COLO829 (cell line): ENCODE results near the gene GDF9.
"Not testable (repeated sequence)": the region's sequence is repeated elsewhere in the genome, so short reads cannot be mapped to it uniquely, and the experiment has no call there.

Experiments used
- DNase-seq: peaks from one replicate; pipeline ENCODE4 v3.0.0; 2012; ENCODE audit warnings: low spot score

The GDF9 gene

GRCh38 chr5:132873119-132873929 lies 7.1 kb upstream of the GDF9 start, which contains the start of gene LEAP2:
Gene LEAP2, plus strand, starts transcription at chr5:132873668. Its CDS starts 27 bp downstream, at chr5:132873695.
- DNase-seq: no peak

DNA sequence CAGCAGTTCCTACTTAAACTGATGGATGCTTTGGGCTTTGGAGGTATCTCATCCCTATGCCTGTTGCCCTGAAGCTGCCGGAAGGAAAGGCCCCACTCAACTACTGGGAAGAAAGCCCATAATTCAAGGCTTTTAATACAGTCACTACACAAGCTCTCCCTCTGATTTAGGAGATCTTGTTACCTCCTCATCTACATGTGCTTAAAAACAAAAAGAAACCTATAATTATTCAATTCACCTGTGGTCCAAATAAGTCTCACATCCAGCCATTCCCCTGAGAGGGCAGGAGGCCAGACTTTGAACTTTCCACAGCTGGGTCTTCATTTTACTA lies 6.5 kb upstream of the GDF9 start:
- DNase-seq: no peak

DNA sequence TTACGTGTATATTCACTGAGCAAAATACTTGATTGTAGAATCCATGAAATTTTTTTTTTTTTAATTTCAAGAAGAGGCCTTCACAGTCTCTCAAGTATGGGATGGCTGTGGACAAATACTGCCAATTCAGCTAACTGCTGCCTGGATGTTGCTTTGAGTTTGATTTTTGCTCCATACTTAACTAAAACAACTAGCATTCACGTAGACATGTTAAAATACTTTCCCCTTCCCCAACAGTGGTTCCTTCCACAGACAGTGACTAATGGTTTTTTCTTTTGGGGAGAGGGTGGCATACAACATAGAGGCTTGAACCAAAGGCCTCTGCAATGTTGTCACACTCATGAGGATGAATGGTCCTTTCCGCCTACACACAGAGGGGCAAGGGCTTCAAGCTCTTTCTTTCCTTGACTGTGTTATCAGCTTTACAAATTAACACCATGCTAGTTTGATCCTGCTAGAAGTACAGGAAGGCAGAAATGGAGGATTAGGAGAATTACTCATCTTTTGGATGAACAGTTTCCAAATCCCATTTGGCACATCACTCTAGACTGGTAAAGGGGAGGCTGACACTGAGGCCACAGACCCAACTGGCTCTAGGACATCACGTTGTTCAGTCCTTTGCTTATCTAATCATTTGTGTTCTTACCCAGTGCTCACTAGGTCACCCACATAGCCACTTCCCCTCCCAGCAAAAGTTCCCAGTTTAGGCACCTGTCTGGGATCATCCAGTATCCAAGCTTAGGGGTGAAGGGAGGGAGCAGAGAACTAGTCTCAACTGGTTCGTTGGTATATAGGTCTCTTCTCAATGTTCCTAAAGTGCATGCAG lies 5.4 kb upstream of the GDF9 start:
- no peak for DNase-seq

- no peak for DNase-seq
Measured at GRCh38 chr5:132870801-132871200, 4.5 kb upstream of the GDF9 start.

GRCh38 chr5:132868754-132869153 lies 2.5 kb upstream of the GDF9 start:
- no peak for DNase-seq

DNA sequence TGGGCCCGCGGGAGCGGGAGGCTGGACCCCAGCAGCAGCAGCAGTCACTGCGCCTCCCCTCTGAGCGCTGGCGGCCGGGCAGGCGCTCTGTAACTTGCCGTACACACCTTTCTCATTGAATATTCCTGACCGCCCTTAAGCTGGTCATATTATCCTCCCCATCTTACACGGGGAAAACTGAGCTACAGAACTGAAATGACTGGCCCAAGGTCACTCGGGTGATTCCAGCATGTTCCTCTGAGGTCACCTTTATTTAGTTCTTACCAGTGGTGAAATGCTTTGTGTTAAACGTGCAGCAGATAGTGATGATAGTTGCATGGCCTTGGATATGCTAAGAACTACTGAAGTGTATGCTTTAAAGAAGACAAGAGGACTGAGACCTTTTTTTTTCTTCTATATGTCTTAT lies 780 bp upstream of the GDF9 start:
- DNase-seq: no peak

- DNase-seq: no peak
Measured at GRCh38 chr5:132865668-132866341, 464 bp downstream of the GDF9 start.

- DNase-seq: peak; percentile 35
Measured at GRCh38 chr5:132860742-132861141, 5.5 kb downstream of the GDF9 start.

GRCh38 chr5:132859889-132860437 lies 6.3 kb downstream of the GDF9 start:
- no peak for DNase-seq

DNA sequence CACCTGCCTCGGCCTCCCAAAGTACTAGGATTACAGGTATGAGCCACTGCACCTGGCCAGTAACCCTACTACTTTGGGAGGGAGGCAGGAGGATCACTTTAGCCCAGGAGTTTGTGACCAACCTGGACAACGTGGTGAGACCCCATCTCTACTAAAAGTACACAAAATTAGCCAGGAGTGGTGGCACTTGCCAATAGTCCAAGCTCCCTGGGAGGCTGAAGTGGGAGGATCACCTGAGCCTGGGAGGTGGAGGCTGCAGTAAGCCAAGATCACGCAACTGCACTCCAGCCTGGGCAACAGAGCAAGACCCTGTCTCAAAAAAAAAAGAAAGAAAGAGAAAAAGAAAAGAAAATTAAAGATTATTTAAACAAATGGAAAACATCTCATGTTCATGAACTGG lies 10.3 kb downstream of the GDF9 start:
- DNase-seq: no peak

DNA sequence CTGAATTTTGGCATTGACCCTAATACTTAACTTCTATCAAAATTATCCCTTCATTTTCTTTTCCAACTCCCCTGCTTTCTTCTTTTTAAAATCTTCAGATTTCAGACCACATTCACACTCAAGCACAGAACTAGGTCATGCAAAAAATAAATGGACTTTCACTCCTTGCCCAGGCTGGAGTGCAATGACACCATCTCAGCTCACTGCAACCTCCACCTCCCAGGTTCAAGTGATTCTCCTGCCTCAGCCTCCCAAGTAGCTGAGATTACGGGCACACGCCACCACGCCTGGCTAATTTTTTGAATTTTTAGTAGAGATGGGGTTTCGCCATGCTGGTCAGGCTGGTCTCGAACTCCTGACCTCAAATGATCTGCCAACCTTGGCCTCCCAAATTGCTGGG lies 11.3 kb downstream of the GDF9 start:
- not testable (repeated sequence) for DNase-seq

GRCh38 chr5:132854301-132854700 lies 12.0 kb downstream of the GDF9 start:
- no peak for DNase-seq

DNA sequence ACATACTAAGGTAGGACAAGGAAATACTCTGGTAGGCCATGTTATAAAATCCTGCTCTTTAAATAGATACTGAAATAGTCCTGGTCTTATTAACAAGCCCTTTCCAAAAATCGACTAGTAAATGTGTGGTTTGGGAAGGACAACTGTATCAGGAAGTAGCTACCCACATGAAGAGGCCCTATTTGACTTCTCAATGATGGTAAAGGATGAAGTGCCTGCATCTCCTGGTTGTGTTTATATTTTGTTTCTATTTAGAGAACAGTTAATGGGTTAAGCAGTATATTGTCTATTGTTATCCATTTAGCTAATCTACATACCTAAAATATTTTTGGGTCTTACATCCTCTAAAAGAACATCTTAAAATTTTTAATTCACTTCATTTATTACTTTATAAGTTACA lies 12.5 kb downstream of the GDF9 start:
- DNase-seq: no peak

DNA sequence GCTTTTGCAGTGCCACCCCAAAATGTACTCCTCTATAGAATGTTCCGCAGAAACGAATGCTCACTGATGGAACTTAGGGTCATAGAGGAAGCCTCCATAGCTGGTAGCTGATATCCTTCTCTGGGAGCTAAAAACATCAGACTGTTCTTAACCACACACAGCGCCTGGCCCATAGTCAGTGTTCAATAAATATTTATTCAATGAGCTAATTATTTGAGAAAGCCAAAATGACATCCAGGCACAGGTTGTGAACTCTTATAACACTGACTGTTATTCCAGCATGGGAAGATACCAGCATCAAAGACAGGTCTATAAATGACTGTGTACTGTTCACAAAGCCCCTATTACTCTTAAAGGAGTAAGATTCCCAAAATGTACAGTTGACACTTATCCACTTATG lies 12.9 kb downstream of the GDF9 start:
- no peak for DNase-seq

DNA sequence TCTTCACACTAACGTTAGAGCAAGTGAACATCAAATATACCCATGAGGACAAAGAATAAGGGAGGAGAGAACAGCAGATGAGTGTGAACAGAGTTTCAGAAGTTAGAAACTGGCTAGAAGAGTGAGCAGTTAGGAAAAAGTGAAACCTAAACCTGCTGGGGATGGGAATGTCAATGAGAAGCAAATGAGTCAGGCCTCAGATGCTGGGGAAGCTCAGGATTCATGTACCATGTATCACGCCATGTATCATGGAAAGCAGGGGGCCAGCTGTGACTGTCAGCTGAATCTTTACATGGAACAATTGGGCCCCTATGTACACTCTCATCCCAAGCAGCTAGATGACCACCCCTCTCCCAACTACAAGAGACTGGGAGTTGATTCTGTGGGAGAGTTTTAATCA lies 16.2 kb downstream of the GDF9 start:
- DNase-seq: no peak

GRCh38 chr5:132849347-132849746 lies 16.9 kb downstream of the GDF9 start:
- DNase-seq: no peak

- DNase-seq: no peak
Measured at GRCh38 chr5:132848270-132848669, 18.0 kb downstream of the GDF9 start.

- DNase-seq: no peak
Measured at GRCh38 chr5:132841305-132841704, 25.0 kb downstream of the GDF9 start.

GRCh38 chr5:132840896-132841295 lies 25.4 kb downstream of the GDF9 start:
- DNase-seq: no peak

DNA sequence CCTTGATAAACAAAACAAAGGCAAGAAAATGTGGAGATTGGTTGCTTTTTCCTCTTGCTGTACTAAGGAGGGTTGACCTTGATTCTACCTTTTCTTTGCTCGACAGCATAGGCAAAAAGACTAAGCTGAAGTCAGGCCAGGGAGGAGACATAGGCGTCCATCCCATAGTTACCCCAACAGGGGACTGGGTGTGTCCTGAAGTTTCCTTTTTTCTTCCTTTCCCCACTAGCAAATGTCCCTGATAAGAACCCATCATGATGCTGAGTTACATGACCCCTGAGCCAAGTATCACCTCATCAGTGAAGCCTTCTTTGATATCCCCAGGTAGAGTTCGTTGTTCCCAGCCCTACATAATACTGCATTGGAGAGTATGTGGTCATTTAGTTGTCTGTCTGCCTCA lies 26.0 kb downstream of the GDF9 start:
- DNase-seq: no peak

- DNase-seq: no peak
Measured at GRCh38 chr5:132839426-132840301, 26.6 kb downstream of the GDF9 start.
